Epithelial cell of umbilical artery (primary cell): ENCODE data around the gene KYAT1. TPM values are rescaled to one million over a fixed set of nuclear protein-coding genes. Genes with fewer than 3 reads are reported as not detected.

Experiments
- total RNA-seq: library from RNA; depleted of rRNA; stranded (reverse); fragments of >200 nt; gene quantifications from 2 replicates; pipeline ENCODE4 v1.2.3, GENCODE V29; 2014

The KYAT1 gene
- 10.8 and 11.7 TPM in 2 replicates for total RNA-seq

DNA sequence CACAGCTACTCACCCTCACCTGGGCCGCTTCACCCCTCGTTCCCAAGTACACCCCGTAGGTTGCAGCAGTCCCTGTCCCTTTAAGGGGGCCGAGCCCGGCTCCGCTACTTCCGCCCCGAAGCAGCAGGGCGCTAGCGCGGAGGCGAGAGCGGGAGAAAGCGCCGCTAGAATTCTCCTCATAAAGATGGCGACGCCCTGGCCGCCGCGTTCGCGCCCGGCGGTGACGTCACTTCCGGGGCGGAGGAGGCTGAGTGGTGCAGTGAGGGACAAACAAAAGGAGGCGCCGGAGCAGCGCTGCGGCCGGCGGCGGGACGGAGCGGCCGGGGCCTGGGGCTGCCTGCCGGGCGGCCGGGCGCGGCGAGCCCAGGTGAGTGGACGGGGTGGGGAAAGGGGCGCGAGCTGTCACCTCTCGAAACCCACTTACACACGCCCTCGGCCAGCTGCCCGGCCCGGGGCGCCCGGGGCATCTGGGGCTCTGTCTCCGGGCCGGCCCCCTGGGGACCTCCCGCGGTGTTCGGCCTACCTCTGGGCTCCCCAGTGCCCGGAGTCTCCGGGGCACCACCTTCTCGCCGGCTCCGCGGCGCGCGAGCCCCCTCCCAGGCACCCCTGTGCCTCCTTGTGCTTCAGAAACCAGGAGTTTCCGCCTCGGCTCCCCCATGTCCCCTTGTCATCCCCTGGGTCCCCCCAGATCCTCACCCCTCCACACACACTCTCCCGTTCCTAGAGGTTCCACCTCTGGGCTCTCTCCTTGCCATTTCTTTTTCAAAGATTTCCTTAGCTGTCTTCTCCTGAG lies at the start of gene KYAT1, which contains the start of gene LRRC8A:
Gene KYAT1, minus strand, starts transcription at position 67 of the 793 bp plus-strand sequence. CDS start 36,545 bp downstream, outside the sequence.
Gene LRRC8A, plus strand, starts transcription at position 250 of the 793 bp plus-strand sequence. CDS start 25,032 bp downstream, outside the sequence.

DNA sequence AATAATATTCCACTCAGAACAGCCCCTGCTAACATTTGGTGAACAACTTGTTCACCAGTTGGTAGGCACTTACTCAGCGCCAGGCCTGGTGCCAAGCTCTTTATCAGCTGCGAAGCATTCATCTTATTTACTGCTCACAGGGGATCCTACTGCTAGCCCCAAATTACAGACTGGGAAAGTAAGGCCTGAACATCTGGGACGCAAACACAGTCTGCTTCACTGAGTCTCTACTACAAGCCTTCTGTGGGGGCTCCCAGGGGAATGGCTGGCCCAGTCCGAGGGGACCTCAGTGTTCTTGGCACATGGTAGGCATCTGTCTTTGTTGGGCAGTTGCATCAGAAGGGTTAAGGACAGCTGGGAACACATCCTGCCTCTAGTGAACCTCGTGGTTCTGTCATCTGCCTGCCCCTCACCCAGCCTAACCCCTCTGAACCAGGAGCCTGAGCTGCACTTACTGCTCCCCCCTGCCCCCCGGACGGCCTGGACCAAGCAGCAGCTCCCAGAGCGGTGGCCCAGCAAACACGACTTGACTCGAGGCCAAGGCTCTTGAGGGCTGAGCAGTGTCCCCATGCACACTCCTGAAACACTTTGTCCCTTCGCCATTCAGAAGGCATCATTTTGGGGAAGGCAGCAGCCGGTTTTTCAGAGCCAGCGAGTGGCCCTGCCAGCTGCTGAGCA lies 38.8 kb upstream of the KYAT1 start, which contains the start of gene PHYHD1:
Gene PHYHD1, plus strand, starts transcription at position 602 of the 678 bp plus-strand sequence. CDS start 1,342 bp downstream, outside the sequence.

DNA sequence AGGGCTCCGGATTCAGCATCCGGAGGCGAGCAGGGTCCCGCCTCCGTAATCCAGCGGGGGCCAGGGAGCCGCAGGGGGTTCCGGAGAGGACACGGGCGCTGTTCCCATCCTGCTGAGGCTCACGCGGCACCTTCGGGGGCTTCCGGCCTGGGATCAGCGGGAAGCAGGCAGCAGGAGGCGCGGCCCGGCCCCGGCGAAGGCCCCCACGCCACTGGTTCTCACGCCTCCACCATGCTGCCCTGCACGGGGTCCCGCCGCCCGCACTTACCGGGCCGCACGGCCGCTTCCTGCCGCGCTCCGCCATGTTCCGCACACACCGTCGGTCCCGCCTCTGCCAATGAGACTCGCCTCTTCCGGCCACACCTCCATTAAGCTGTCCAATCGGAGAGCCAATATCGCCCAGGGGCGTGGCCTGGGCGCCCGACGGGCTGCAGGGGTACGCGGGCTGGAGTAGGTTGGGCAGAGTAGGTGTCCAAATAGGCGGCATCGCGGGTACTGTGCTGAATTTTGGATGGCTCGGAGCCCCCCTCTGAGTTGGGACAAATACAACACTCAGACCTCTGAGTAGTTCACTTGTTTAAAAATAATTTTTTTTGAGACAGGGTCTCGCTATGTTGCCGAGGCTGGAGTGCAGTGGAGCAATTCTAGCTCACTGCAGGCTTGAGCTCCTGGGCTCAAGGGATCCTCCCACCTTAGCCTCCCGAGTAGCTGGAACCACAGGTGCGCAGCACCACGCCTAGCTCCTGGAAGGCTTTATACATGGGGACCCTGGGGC lies 52.1 kb downstream of the KYAT1 start, which contains the start of gene SPOUT1:
Gene SPOUT1, minus strand, starts transcription at position 318 of the 775 bp plus-strand sequence. Its CDS starts 14 bp downstream, at position 304.

DNA sequence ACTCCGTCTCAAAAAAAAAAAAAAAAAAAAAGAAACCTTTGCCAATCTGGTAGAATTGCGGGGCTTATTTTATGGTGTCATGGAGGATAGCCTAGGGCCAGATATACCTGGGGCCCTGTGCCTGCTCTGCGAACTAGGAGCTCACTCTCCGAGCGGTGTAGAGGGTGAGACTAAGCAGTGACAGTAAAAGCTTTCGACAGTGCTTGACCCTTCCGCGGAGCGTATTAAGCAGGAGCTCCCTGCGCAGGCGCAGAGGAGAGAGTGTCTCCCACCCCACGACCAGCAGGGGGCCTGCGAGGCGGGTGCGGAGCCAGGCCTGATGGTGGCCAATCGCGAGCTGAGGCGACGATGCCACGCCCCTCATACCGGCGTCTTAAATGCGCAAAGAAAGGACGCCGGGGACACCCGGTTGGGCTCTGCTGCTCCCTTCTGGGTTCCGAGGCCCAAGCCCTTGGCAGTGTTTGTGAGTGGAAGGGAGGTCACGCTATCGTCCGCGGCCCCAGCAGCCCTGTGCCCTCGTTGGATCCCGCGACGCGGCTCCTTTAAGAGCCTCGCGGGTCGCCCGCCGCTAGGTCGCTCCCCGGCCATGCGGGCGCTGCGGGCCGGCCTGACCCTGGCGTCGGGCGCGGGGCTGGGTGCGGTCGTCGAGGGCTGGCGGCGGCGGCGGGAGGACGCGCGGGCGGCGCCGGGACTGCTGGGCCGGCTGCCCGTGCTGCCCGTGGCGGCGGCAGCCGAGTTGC lies 63.5 kb downstream of the KYAT1 start, which contains the start of gene ENDOG:
Gene ENDOG, plus strand, starts transcription at position 402 of the 740 bp plus-strand sequence. Its CDS starts 185 bp downstream, at position 587.

DNA sequence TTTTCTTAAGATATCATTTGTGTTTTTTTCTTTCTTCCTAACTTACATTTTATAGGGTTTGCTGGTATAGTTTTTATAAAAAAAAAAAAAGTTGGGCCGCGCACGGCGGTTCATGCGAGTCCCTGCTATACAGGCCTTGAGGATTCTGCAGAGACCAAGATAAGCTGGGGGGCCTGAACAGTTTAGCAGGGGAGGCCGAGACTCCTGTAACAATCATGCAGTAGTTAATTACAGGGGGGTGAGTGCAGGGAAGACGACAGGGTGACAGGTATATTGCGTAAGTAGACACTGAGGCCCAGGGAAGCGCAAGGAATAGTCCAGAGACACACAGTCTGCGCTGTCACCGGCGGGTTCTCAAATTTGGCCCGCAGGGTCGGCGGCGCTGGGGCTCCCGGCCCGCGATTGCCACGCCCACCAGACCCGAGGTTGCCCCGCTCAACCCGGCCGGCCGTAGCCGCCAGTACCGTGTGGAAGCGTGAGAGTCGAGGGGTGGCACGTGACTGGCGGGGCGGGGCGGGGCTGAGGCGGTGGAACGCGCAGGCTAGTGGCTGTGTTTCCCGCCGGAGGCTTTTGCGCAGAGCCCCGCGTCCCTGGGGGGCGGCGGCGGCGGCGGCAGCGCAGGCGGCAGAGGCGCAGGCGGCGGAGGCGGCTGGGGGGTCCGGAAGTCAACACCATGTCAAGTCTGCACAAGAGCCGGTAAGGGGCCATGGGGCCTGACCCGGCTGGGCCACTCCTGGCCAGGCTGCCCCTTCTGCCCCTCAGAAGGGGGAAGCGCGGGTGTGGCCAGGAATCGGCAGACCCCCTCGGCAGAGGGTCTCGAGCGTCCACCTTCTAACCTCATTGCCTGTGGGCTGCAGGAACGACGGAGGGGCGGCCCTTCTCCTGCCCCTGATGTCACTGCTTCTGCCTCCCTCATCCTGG lies 94.8 kb downstream of the KYAT1 start, which contains the start of gene TBC1D13:
Gene TBC1D13, plus strand, starts transcription at position 573 of the 921 bp plus-strand sequence. Its CDS starts 101 bp downstream, at position 674.

Other genes starting within 250 kb of the KYAT1 start
- gene DYNC2I2, start 225.1 kb downstream of the KYAT1 start, total RNA-seq, result 88.0 and 90.7 TPM in 2 replicates
- gene SET, start 192.7 kb downstream of the KYAT1 start, total RNA-seq, result 594 and 880 TPM in 2 replicates
- gene PKN3, start 179.4 kb downstream of the KYAT1 start, total RNA-seq, result 17.0 and 17.9 TPM in 2 replicates
- 25.1 and 40.0 TPM in 2 replicates for gene ZDHHC12, start 157.8 kb downstream of the KYAT1 start, total RNA-seq
- gene ZER1, start 110.0 kb downstream of the KYAT1 start, total RNA-seq, result 8.1 and 13.4 TPM in 2 replicates
- gene TBC1D13, start 94.7 kb downstream of the KYAT1 start, total RNA-seq, result 8.8 and 12.9 TPM in 2 replicates
- 25.2 and 37.7 TPM in 2 replicates for gene ENDOG, start 63.5 kb downstream of the KYAT1 start, total RNA-seq
- gene SPOUT1, start 52.2 kb downstream of the KYAT1 start, total RNA-seq, result 17.9 and 23.7 TPM in 2 replicates
- gene LRRC8A, start 183 bp upstream of the KYAT1 start, total RNA-seq, result 85.0 and 88.0 TPM in 2 replicates
- not detected in 2 replicates for gene PHYHD1, start 39.0 kb upstream of the KYAT1 start, total RNA-seq
- 29.6 and 46.4 TPM in 2 replicates for gene DOLK, start 65.7 kb upstream of the KYAT1 start, total RNA-seq
- 32.5 and 35.7 TPM in 2 replicates for gene NUP188, start 65.7 kb upstream of the KYAT1 start, total RNA-seq
- gene SH3GLB2, start 146.4 kb upstream of the KYAT1 start, total RNA-seq, result 30.5 and 36.1 TPM in 2 replicates
- 17.9 and 19.5 TPM in 2 replicates for gene MIGA2, start 154.7 kb upstream of the KYAT1 start, total RNA-seq
- gene DOLPP1, start 199.2 kb upstream of the KYAT1 start, total RNA-seq, result 8.4 and 10.1 TPM in 2 replicates
- gene CRAT, start 228.8 kb upstream of the KYAT1 start, total RNA-seq, result 22.3 and 28.3 TPM in 2 replicates
- gene PTPA, start 229.5 kb upstream of the KYAT1 start, total RNA-seq, result 78.3 and 89.1 TPM in 2 replicates